NCI-H1694 (cell line): ENCODE measurements around the gene KANK2.
"Not testable (repeated sequence)": the region's sequence is repeated elsewhere in the genome, so short reads cannot be mapped to it uniquely, and the experiment has no call there.

ENCODE experiments used
- DNase-seq: peaks from one replicate; lab custom pipeline; 2025; lab: John Stamatoyannopoulos, UW

The KANK2 gene

DNA sequence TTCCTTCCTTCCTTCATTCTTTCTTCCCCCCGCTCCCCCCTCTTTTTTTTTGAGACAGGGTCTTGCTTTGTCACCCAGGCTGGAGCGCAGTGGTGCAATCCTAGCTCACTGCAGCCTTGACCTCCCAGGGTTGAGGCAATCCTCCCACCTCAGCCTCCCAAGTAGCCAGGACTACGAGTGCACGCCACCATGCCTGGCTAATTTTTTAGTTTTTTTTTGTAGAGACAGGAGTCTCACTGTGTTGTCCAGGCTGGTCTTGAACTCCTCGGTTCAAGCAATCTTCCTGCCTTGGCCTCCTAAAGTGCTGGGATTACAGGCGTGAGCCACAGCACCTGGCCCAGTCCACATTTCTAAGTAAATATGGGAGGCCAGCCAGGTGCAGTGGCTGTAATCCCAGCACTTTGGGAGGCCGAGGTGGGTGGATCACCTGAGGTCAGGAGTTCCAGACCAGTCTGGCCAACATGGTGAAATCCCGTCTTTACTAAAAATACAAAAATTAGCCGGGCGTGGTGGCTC, 57.3 kb downstream of the KANK2 start:
- not testable (repeated sequence) for DNase-seq

DNA sequence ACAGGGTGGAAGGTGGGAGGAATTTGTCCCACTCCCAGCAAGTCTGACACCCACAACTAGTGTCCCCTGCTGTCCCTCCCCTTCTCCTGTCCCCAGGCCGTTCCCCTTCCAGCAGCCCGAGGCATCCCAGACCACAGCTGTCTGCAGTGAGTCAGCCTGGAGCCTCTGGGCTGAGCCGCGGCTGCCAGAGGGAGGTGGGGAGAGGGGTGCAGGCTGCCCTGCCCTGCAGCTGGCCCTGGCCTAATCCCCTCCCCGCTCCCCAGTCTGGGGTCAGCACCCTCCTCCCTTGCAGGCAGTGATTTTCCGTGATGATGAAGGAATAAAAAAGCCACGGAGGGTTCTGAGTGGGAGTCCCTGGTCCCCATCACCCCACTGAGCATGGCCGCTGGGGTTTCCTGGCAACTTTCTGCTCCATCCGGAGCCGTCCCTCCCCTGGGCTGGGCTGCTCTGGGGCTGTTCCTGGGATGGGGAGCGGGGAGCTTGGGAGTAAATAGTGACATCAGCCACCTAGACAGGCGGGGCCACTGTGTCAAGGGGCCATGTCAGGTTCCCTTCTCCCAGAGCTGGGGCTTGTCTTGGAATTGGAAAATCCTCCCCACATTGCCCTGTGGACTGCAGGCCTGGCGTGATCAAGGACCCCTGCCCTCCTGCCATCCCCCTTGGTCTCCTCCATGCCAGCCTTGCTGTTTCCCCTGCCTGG, 58.6 kb downstream of the KANK2 start:
- no peak for DNase-seq

DNA sequence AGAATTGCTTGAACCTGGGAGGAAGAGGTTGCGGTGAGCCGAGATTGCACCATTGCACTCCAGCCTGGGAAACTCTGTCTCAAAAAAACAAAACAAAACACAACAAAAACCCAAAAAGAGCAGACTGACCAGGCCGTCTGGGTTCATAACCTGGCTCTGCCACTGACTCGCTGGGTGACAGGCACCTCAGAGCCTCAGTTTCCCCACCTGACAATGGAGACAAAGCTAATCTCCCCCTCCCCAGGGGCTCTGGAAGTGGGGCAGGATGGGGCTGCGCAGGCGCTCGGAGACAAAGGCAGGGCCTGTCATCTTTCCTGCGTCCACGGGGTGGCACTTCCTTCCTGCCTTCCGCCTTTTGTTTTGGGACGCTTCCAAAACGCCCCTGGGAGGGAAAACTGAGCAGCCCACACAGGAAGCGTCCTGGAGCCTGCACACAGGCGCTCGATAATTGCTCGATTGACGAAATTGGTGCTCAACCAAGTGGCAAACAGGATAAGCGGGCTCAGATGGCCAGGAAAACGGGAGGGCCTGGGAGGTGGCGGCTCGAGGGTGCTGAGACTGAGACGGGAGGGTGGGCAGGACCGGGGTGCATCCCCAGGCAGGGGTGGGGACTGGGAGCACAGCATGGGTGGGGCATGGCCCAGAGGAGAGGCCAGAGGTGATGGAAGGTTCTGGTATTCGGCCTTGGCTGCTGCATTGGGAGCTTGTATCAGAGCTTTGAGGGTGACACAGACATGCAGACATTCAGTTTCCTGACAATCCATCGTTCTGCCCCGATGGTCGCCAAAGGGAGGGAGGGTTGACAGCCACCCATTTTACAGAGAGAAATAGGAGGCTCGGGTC, 59.6 kb downstream of the KANK2 start:
- DNase-seq: peak; percentile 58

DNA sequence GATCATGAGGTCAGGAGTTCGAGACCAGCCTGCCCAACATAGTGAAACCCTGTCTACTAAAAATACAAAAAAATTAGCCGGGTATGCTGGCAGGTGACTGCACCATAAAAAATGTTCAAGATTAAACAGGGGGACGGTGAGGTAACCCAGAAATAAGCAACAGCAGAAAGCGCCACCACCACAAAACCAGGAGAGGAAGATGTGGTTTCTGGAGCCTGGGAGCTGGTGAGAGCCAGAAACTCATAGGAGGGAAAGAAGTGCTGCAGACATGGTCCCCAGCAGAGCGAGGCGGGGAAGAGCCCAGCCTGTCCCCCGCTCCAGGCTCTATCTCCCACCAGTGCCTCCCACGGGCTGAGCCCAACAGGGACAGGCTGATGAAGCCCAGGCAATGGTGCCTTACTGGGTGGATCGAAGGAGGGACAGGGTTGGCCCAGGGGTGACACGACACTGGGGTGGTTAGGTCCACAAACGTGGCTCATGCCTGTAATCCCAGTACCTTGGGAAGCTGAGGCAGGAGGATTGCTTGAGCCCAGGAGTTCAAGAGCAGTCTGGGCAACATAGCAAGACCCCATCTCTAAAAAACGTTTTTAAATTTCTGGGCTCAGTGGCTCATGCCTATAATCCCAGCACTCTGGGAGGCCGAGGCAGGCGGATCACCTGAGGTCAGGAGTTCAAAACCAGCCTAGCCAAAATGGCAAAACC, 60.8 kb downstream of the KANK2 start:
- DNase-seq: no peak

DNA sequence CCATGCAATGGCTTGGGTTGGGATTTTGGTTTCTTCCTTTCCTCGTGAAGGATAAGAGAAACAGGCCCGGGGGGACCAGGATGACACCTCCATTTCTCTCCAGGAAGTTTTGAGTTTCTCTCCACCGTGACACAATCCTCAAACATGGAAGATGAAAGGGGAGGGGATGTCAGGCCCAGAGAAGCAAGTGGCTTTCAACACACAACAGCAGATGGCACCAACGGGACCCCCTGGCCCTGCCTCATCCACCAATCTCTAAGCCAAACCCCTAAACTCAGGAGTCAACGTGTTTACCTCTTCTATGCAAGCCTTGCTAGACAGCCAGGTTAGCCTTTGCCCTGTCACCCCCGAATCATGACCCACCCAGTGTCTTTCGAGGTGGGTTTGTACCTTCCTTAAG, 65.9 kb downstream of the KANK2 start:
- DNase-seq: no peak

DNA sequence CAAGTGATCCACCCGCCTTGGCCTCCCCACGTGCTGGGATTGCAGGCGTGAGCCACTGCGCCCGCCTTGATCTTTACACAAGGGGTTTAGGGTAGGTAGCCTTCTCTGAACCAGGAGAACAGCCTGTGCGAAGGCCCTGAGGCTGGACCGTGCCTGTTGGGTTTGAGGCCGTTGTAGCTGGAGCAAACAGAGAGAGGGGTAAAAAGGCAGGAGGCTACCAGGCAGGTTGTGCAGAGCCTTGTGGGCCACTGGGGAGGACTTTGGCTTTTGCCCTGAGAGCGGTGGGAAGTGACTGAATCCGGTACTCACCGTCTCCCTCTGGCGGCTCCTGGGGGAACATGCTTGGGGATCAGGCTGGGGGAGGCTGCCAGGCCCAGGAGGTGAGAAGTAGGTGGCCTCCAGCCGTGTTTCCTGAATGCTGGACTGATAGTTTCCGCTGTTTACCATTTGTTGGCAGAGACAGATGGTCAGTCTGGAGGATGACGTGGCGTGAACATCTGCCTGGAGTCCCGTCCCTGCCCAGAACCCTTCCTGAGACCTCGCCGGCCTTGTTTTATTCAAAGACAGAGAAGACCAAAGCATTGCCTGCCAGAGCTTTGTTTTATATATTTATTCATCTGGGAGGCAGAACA, 66.4 kb downstream of the KANK2 start:
- DNase-seq: peak; percentile 43

DNA sequence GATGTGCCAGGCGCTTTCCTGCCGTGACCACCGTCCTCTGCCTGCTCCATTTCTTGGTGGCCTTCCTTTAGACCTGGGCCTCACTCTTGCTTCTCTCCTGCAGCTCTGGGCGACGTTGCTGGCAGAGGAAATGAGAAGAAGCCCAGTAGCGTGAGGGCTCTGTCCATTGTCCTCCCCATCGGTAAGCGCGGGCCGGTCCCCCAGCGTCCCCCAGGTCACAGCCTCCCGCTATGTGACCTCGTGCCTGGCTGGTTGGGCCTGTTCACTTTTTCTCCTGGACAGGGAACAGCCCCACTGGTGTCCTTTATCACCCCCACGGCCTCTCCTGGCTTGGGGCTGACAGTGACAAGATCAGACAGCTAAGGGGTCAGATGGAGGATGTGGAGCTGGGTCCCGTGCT, 69.4 kb downstream of the KANK2 start:
- no peak for DNase-seq

DNA sequence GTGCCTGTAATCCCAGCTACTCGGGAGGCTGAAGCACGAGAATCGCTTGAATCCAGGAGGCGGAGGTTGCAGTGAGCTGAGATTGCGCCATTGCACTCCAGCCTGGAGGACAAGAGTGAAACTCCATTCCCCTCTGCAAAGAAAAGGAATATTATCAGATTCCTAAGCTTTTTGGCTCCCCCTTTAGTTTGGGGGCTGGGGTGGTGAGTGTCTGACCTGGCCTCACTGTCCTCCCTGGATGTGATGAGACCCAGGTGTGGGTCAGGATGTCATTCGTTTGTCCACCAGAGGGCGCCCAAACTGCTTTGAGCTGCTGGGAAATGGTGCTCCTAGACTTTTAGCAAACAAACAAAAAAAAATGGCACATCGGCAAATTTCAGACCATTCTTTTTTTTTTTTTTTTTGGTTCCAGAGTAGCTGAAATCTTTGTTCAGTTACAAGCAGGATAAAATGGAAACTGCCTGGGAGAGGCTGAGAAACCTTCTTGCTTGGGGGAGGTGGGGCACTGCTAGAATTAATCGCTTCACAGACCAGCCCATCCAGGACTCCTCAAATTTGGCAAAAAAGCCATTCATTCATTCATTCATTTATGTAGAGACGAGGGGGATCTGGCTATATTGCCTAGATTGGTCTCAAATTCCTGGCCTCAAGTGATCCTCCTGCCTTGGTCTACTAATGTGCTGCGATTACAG, 71.2 kb downstream of the KANK2 start:
- peak; percentile 26 for DNase-seq

DNA sequence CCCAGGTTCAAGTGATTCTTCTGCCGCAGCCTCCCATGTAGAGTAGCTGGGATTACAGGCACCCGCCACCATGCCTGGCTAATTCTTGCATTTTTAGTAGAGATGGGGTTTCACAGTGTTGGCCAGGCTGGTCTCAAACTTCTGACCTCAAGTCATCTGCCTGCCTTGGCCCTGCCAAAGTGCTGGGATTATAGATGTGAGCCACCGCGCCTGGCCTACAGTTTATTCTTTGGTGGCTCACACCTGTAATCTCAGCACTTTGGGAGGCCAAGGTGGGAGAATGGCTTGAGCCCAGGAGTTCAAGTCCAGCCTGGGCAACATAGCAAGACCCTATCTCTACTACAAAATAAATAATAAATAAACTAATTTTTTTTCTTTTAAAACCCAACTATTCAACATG, 73.2 kb downstream of the KANK2 start:
- not testable (repeated sequence) for DNase-seq

DNA sequence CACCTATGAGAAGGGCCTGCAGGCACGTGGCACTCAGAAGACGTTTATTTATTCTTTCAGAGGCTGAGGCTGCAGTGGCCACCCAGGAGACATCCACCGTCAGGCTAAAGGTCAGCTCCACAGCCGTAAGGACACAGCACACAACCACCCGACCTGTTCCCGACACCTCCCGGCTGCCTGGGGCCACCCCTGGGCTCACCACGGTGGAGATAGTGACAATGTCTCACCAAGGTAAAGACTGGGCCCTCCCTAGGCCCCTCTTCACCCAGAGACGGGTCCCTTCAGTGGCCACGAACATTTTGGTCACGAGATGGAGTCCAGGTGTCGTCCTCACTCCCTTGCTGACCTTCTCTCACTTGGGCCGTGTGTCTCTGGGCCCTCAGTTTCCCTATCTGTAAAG, 74.2 kb downstream of the KANK2 start:
- DNase-seq: no peak

DNA sequence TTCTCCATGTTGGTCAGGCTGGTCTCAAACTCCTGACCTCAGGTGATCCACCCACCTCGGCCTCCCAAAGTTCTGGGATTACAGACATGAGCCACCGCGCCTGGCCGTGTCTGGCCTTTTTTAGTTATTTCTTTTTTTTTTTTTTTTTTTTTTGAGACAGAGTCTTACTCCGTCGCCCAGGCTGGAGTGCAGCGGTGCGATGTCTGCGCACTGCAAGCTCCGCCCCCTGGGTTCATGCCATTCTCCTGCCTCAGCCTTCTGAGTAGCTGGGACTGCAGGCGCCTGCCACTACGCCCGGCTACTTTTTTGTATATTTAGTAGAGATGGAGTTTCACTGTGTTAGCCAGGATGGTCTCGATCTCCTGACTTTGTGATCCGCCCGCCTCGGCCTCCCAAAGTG, 75.4 kb downstream of the KANK2 start:
- DNase-seq: not testable (repeated sequence)

DNA sequence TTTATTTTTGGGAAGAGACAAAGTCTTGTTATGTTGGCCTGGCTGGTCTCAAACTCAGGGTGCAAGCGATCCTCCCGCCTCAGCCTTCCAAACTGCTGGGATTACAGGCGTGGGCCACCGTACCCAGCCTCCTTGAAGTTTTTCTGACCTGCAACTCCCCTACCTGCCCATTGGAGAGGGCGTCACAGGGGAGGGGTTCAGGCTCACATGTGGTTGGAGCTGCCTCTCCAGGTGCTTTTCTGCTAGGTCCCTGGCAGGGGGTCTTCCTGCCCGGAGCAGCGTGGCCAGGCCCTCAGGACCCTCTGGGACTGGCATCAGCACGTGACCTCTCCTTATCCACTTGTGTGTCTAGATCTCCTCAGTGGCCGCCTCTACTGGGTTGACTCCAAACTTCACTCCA, 80.8 kb downstream of the KANK2 start:
- no peak for DNase-seq

DNA sequence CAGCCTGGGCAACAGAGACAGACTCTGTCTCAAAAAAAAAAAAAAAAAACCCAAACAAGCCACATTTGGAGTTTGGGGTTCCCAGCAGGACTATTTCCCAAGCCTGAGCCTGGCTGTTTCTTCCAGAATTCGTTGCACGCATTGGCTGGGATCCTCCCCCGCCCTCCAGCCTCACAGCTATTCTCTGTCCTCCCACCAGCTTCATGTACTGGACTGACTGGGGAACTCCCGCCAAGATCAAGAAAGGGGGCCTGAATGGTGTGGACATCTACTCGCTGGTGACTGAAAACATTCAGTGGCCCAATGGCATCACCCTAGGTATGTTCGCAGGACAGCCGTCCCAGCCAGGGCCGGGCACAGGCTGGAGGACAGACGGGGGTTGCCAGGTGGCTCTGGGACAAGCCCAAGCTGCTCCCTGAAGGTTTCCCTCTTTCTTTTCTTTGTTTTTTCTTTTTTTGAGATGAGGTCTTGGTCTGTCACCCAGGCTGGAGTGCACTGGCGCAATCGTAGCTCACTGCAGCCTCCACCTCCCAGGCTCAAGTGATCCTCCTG, 81.4 kb downstream of the KANK2 start:
- DNase-seq: no peak

DNA sequence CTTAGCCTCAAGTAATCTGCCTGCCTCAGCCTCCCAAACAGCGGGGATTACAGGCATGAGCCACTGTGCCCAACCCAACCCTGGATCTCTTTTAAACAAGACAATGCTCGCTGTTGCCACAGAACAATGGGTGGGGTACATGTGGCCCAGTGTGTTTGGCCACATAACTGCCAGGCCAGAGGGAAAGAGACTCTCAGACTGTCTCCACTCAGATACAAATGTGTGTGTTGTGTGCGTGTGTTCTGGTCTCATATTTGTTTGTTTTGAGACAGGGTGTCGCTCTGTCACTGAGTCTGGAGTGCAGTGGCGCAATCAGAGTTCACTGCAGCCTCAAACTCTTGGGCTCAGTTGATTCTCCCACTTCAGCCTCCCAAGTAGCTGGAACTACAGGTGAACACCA, 82.3 kb downstream of the KANK2 start:
- no peak for DNase-seq
